ENCODE data around the gene SIGLEC12. TPM values are rescaled to one million over a fixed set of nuclear protein-coding genes. Genes with fewer than 3 reads are reported as not detected.

The SIGLEC12 gene
- total and polyA plus RNA-seq, 9 of the 15 experiments (the other 6 are each of a cell fraction or from before 2014, with no cell fraction given), result 0.08 to 1.3 (median 0.54) TPM

GRCh38 chr19:51508059-51508733, 6.6 kb upstream of the SIGLEC12 start (continued):
- no peak for TF ChIP-seq SAP30 (IDR thresholded peaks at IDR 0.05; ENCODE audit: borderline replicate concordance, insufficient read depth, low read depth, low read length, poor library complexity, severe bottlenecking)
- no peak for TF ChIP-seq NFE2L1 (tag; IDR thresholded peaks at IDR 0.05; ENCODE audit: borderline replicate concordance, low read depth)
- TF ChIP-seq GTF2E2 (tag; IDR thresholded peaks at IDR 0.05), result no peak
- no peak for TF ChIP-seq ZNF699 (CRISPR knock-in tag; IDR thresholded peaks at IDR 0.05; ENCODE audit: insufficient replicate concordance)
- TF ChIP-seq ADNP (tag; IDR thresholded peaks at IDR 0.05), result peak; percentile 52; the same call in 1 of the 2 replicates
- TF ChIP-seq ZBTB43 (CRISPR knock-in tag; IDR thresholded peaks at IDR 0.05), result no peak
- TF ChIP-seq SMAD3 (CRISPR knock-in tag; conservative IDR thresholded peaks at IDR 0.05), result no peak; the same call in 1 of the 2 replicates
- no peak for TF ChIP-seq HEY1 (CRISPR knock-in tag; IDR thresholded peaks at IDR 0.05; ENCODE audit: borderline replicate concordance)
- TF ChIP-seq PPARD (CRISPR knock-in tag; IDR thresholded peaks at IDR 0.05), result no peak
- no peak for TF ChIP-seq ZC3H8 (IDR thresholded peaks at IDR 0.05)
- TF ChIP-seq NR4A1 (CRISPR knock-in tag; IDR thresholded peaks at IDR 0.05), result no peak
- TF ChIP-seq NR4A1 (tag; IDR thresholded peaks at IDR 0.05), result peak; percentile 72; the same call in 1 of the 2 replicates
- peak; percentile 6 for TF ChIP-seq ZFP36 (IDR thresholded peaks at IDR 0.05; ENCODE audit: low read depth, low read length, partially characterized antibody)
- no peak for TF ChIP-seq HIVEP1 (CRISPR knock-in tag; IDR thresholded peaks at IDR 0.05)
- no peak for TF ChIP-seq TOE1 (IDR thresholded peaks at IDR 0.05; ENCODE audit: borderline replicate concordance)
- TF ChIP-seq TOE1 (CRISPR knock-in tag; IDR thresholded peaks at IDR 0.05; ENCODE audit: borderline replicate concordance, low read depth), result no peak
- TF ChIP-seq KAT7 (CRISPR knock-in tag; IDR thresholded peaks at IDR 0.05; ENCODE audit: borderline replicate concordance), result no peak
- TF ChIP-seq MEIS2 (IDR thresholded peaks at IDR 0.05; ENCODE audit: partially characterized antibody), result peak; percentile 98

All from K562 (cell line).